Psoas muscle (tissue), 8 donors: ENCODE results near the gene GARIN5B. TPM values are rescaled to one million over a fixed set of nuclear protein-coding genes. Genes with fewer than 3 reads are reported as not detected.
A peak's percentile ranks its signal among the peaks of the same experiment; 100 is the strongest.

Experiments
- ATAC-seq, 4 donors: fragments of 200-7000 bp; cut with Tn5 transposase; one replicate each; pipeline ENCODE4 v1.9.1; 2020; ENCODE audit warnings: moderate library complexity in 3 of 4, mild to moderate bottlenecking in 2 of 4
- DNase-seq, 2 donors: peaks; one replicate each; pipeline ENCODE4 v3.0.0-alpha.2; 2020
- H3K27ac ChIP-seq: fragments of 200-600 bp; one replicate; pipeline ENCODE4 v1.8.0; 2022
- H3K27me3 ChIP-seq, 3 donors: fragments of 200-600 bp in 1 of 3; one replicate each; pipeline versions ENCODE4 v1.6.1 to v1.8.0; 2013 to 2022; ENCODE audit warnings: low read length in 2 of 3, mild to moderate bottlenecking in 2 of 3, moderate library complexity in 1 of 3; ENCODE audit not compliant: insufficient read depth in 3 of 3
- H3K36me3 ChIP-seq, 2 donors: fragments of 200-600 bp in 1 of 2; one replicate each; pipeline versions ENCODE4 v1.6.1 to v1.8.0; 2013 to 2022; ENCODE audit warnings: low read depth in 1 of 2, mild to moderate bottlenecking in 1 of 2, moderate library complexity in 1 of 2; ENCODE audit not compliant: insufficient read depth in 1 of 2
- H3K4me1 ChIP-seq: fragments of 200-600 bp; one replicate; pipeline ENCODE4 v1.8.0; 2022
- H3K4me3 ChIP-seq: fragments of 200-600 bp; one replicate; pipeline ENCODE4 v1.8.0; 2022; ENCODE audit warnings: mild to moderate bottlenecking
- H3K9me3 ChIP-seq: fragments of 200-600 bp; one replicate; pipeline ENCODE4 v1.8.0; 2022
- CTCF ChIP-seq: fragments of 200-600 bp; IDR thresholded peaks from one replicate; pipeline ENCODE4 v1.8.0; 2022; ENCODE audit warnings: antibody characterized with exemption
- WGBS, 3 donors: extraction: QIAGEN DNeasy Blood & Tissue Kit; methylation state at CpG; one replicate each; pipeline versions ENCODE4 v1.1.6 to v1.1.7; 2013; 5-methylcytosine and 5-hydroxymethylcytosine counted together
- intact Hi-C, 2 donors: fragments of 100-400 bp; cut with DNase I; formaldehyde crosslinking; loops; one replicate each; pipeline versions ENCODE4 v1.11.0 to v1.14.2; 2022
- polyA plus RNA-seq, 3 donors: library from polyadenylated mRNA; stranded (reverse); fragments of 200-250 nt; gene quantifications; one replicate each; pipeline ENCODE4 v1.2.3, GENCODE V29; 2013
- total RNA-seq, 4 donors: library from RNA; stranded (reverse); fragmentation: NEBNext Ultra II Directional in 2 of 4; extraction: Animal tissue kit (Norgen Biotek cat#: 25700) in 2 of 4; gene quantifications; one replicate each; pipeline versions ENCODE4 v1.2.1 to v1.2.4, GENCODE V29; 2021 to 2023
- donor health status: healthy with polysubstance abuse.
- donor health status: DM: no; HTN: no; CAD: no; lungs with moderate emphysema.
- donor health status: Bipolar disorder and iron deficiency.
- donor health status: healthy.
- donor health status: DM: yes; HTN: yes; CAD: no.
- donor health status: DM: no; HTN: no; CAD: no.
- donor health status: DM: no; HTN: no; CAD: no.
- donor health status: DM: yes; HTN: yes; CAD: no.

The GARIN5B gene
- total and polyA plus RNA-seq, 7 donors: not detected

GRCh38 chr19:55340784-55341147 lies 22.3 kb downstream of the GARIN5B start:
- H3K27ac ChIP-seq: no peak overlapping the region
- WGBS, 3 donors: 2 to 7% (median 5%) methylated on average over 23 to 24 of the region's 24 CpGs

GRCh38 chr19:55339889-55340783 lies 22.9 kb downstream of the GARIN5B start:
- Histone ChIP-seq H3K9me3 (no peaks in the 10 kb centered on the region), H3K4me1 (peaks cover 12% of the 10 kb centered on the region), H3K36me3 (peaks cover 0 to 19% of the 10 kb centered on the region in 2 donors), H3K27me3 (peaks cover 0 to 10% (median 0%) of the 10 kb centered on the region in 3 donors), H3K27ac (peak overlapping the region; percentile 93), H3K4me3 (peak overlapping the region; percentile 75)
- no peak for TF ChIP-seq CTCF
- DNase-seq (peak in 1 of 2 donors; percentile 34), ATAC-seq (no peak)
- WGBS, 3 donors: 2 to 12% (median 3%) methylated on average over 15 to 44 of the region's 44 CpGs
- intact Hi-C loops: loop anchor here (5.0 kb wide), 2 partner anchors 38 to 42 kb away; partner anchors contain the start of gene TMEM238 (in 1 of the 2)

More at GRCh38 chr19:55340784-55341147, 22.3 kb downstream of the GARIN5B start:
- intact Hi-C loops: loop anchor here in 1 of 2 donors (5.0 kb wide), 1 partner anchor 42 kb away; the partner anchor contains the start of gene TMEM238
- peak overlapping the region; percentile 75 for H3K4me3 ChIP-seq
- ATAC-seq: no peak
- no peaks in the 10 kb centered on the region for H3K9me3 ChIP-seq
- peaks cover 0 to 19% of the 10 kb centered on the region in 2 donors for H3K36me3 ChIP-seq
- DNase-seq: no peak
- H3K4me1 ChIP-seq: peaks cover 12% of the 10 kb centered on the region
- peaks cover 0 to 6% (median 0%) of the 10 kb centered on the region in 3 donors for H3K27me3 ChIP-seq
- TF ChIP-seq CTCF: no peak

GRCh38 chr19:55339105-55339888 lies 23.8 kb downstream of the GARIN5B start, which contains the start of gene KMT5C:
TSS of gene KMT5C (plus strand) at chr19:55339876. CDS start at chr19:55341937, 2,061 bp downstream.
- intact Hi-C loops: loop anchor here (5.0 kb wide), 1 partner anchor 37 kb away; no protein-coding TSS in a partner anchor
- WGBS, 3 donors: 0 to 1% (median 1%) methylated on average over 44 to 63 of the region's 63 CpGs
- Histone ChIP-seq H3K4me3 (peak within 1 kb of the TSS; percentile 75), H3K27ac (peak within 1 kb of the TSS; percentile 93), H3K4me1 (peaks cover 12% of the 10 kb centered on the region), H3K27me3 (peaks cover 0 to 18% (median 0%) of the 10 kb centered on the region in 3 donors), H3K36me3 (peaks cover 0 to 19% of the 10 kb centered on the region in 2 donors), H3K9me3 (no peaks in the 10 kb centered on the region)
- TF ChIP-seq CTCF: peak; percentile 41
- DNase-seq (peak; percentile 100), ATAC-seq (peak; percentile 91 to 93 (median 92))

- no peak for TF ChIP-seq CTCF
- Histone ChIP-seq H3K9me3 (no peaks in the 10 kb centered on the region), H3K4me3 (no peak overlapping the region), H3K36me3 (no peaks in the 10 kb centered on the region), H3K27ac (no peak overlapping the region), H3K4me1 (peaks cover 10% of the 10 kb centered on the region), H3K27me3 (peaks cover 0 to 31% (median 0%) of the 10 kb centered on the region in 3 donors)
- no peak for DNase-seq
- 62 to 72% (median 66%) methylated on average over 7 of the region's 7 CpGs for WGBS, 3 donors
- intact Hi-C loops: loop anchor here (5.0 kb wide), 1 partner anchor 34 kb away; no protein-coding TSS in a partner anchor
- ATAC-seq: no peak
Measured at GRCh38 chr19:55336101-55336500, 27.0 kb downstream of the GARIN5B start.
